Stimulated activated CD4-positive, alpha-beta T cell treated with anti-CD3 and anti-CD28 coated beads, Interleukin-15, amount 100 ng/mL, for 1 hour (primary cell): Measurements from ENCODE around the gene PCK1.

Source experiments
- DNase-seq, 2 donors: peaks; one replicate each; pipeline ENCODE4 v3.0.0-alpha.2; 2020; ENCODE audit warnings: low read depth in 1 of 2, low spot score in 1 of 2

The PCK1 gene

DNA sequence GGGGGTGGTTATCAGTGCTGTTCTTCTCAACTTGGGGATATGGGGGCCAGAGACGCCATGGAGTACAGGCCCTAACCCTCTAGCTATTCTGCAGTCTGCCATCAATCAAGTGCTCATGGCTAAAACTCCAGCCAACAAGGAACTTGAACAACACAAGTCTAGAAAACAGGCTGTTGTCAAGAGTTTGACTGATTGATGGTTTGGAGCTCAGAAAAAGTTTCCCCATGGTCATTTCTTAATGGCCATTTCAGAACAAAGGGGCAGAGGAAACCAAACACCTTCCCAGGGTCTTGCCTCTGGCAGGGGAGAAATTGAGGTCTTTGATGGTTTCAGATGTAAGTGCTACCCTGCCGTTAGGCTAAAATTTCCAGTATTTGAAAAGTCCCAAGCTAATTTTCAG, 15.1 kb downstream of the PCK1 start:
- DNase-seq = no peak

DNA sequence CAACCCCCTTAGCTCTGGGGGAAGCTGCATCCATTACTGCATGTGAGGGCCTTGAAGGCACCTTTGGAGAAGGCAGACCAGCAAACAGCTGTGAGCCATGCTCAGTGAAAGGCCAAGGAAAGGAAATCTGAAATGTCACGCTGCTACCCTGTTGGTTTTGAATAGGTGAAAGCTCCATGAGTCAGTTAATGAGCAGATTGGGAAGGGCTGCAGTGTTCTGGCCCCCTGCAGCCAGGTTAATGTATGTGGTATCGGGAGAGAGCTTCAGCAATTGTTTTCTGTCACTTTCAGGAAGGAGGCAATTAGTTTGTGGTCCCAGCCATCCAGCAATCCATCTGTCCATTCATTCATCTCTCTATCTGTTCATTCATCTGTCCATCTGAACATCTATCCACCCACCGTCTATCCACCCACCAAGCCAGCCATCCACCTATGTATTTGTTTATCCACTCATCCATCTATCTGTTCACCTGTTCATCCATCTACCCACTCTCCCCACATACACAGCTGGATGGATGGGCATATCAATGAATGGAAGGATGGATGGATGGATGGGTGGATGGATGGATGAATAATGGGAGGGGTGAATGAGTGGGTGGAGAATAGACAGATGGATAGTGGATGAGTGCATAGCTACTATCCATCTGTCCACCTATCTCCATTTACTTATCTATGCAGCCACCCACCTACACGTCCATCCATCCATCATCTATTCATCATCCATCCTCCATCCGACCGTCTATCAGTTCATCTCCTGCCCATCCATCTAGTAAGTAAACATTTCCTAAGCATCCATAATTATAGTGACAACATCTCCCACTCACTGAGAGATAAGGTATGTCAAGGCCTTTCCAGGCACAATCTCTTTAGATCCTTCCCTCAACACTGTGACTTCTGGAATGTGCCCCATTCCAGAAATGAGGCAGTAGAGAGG, 16.0 kb downstream of the PCK1 start:
- DNase-seq = no peak

DNA sequence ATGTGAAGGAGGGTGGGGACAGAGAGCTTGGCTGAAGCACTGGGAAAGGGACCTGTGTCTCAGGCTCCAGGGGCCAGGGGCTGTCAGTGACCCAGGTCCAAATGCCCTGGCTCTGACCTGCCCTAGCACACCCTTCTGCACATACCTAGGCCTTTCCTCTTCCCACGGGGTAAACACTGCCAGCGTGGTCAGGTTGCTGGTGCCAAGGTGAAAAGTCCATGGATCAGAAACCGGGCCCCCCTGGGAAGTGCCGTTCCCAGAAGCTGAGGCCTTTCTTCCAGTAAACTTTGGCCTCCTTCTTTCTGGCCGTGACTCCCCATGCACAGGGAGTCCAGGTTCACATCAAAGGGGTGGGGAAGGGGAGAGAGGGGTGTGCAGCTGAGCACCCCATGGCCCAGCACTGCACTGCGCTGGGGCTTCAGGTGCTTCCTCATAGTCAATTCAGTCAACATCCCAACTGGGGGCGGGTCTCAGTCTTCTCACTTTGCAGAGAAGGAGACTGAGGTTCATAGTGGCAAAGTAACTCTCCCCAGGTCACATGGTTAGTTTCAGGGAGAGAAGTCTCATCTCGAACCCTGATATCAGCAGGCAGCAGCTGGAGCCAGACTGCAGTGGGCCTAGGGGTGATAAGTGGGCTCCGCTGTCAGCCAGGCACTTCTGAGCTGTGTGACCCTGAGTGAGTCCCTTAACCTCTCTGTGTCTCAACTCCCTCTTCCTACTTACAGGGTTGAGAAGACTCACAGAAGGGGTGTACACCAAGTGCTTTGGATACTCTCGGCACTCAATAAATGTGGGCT, 17.0 kb downstream of the PCK1 start:
- DNase-seq = no peak

DNA sequence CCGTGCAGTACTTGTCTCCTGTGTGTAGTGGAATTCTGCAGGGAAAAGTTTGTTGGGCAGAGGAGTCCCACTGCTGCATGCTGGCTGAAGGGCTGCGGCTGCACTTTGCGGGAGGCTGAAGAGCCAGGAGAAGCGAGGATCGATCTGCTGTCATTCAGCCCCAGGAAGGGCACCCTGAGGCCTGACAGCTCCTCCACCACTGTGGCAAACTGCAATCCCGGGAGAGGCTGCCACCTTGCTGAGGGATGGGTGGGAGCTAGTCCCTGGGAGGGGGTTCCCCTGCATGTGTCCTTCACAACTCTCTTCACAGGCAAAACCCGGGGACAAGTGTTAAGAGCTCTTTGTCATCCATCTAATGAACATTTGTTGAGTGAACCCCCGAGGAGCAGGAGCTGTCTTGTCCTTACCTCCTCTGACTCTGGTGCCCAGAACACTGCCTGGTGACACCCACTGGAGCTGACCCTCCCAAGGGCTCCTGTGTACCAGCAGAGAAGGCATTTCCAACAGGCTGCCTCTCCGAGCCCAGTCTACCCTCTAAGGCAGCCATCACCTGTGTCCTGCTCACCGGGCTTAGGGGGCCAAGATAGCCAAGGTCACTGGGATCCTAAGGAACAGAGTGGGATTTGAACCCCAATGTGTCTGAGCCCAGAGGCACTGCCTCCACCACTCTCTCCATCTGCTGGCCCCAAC, 17.7 kb downstream of the PCK1 start:
- no peak for DNase-seq

DNA sequence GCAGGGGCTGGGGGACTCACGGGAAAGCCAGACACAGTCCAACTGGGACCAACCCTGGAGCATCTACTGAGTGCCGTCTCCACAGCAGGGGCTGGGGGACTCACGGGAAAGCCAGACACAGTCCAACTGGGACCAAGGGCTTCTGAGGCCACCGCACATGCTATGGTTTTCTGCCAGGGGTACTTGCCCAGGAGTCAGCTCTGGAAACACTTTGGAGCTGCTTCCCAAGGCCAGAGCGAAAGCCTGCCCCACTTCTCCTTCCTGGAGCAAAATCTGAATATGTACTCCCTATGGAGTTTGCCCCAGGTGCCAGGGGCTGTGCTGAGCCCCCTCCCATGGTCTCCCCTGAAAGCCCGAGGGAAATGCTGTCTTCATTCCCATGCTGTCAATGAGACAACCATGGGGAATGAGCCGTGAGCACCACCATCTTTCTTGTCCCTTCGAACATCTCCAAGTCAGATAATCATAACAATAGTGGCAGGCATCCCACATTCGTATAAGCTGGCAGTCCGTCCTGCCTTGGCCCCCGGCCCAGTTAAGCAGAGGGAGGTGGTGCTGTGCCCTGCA, 18.5 kb downstream of the PCK1 start:
- no peak for DNase-seq

DNA sequence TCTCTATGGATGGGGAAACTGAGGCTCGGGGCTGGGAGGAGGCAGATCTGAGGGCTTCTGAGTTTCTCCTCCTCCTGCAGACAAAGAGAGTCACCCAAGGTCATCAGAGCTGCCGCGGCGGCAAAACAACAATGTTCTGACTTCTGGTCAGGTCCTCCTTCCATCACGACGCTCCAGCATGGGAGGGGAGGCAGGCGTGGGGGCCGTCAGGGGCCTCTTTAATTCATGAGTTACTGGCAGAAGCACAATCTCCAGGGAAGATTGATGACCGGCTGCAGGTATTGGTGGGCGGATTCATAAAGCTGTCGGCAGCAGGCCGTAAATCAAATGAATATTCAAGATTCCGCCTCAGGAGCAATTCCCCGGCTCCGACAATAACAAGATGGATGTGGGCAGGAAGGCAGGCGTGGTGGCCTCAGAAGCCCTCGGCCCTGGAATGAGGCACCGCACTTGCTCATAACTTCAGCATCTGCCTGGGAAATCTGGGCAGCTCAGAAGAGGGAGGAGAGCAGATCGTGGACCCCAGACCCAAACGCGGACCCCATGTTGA, 19.1 kb downstream of the PCK1 start:
- DNase-seq = no peak

DNA sequence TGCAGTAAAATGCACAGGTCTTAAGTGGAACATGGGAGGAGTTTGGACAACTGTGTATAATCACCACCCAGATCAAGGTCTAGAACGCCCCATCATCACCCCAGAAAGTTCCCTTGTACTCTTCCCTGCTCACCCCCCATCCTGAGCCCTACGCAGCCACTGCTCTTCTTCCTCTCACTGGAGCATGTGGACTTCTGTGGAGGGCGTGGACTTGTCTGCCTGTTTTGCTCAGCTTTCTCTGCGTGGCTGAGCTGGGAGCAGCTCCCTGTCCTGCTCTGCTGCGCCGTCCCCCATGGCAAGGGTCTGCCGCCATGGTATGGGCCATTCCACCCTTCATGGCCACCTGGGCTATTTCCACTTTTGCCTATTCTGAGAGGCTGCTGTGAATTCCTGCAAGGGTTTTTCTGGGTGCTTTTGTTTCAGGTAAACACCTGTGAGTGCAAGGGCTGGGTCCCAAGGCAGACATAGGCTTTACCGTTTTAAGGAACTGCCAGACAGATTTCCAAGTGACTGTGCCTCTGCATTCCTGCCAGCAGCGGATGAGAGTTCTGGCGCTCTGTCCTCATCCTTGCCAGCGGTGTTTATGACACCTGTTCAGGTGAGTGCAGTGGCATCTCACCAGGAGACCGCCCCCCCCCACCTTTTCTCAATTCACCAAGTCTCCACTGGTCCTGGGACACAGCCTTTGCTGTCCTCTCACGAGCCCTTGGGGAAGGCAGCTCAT, 19.7 kb downstream of the PCK1 start:
- DNase-seq = no peak

DNA sequence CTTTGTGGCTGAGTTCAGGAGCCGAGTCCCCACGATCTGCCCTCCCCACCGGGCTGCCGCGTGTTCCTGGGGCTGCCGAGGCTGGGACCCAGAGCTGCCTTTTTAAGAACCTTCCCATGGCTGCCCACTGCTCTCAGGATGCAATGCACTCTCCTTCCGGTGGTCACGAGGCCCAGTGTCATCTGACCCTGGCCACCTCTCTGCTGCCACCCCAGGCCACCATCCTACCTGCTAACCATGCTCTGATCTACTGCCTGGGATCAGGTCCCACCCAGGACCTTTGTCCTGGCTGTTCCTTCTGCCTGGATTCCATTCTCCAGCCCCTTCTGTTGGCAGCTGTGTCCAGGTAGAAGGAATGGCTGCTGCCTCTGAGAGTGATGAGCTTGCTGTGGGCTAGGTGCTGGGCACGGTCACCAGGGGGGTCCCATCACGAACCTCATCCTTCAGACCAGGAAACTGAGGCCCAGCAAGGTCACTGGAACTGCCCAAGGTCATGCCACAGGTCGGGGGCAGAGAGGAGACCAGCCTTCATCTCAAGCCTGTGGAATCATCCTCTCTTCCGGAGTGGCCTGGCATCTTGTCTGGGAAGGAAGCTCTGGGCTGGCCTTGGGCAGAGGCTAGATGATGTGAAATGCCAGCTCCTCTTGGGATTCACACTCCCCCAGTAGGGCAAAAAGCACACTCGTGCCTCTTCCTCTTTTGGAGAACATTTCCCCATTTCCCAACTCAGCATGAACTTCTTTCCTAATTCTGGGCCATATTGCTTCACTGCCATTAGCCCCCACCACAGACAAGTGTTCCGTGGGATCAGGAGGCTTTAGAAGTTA, 20.5 kb downstream of the PCK1 start:
- DNase-seq = no peak

DNA sequence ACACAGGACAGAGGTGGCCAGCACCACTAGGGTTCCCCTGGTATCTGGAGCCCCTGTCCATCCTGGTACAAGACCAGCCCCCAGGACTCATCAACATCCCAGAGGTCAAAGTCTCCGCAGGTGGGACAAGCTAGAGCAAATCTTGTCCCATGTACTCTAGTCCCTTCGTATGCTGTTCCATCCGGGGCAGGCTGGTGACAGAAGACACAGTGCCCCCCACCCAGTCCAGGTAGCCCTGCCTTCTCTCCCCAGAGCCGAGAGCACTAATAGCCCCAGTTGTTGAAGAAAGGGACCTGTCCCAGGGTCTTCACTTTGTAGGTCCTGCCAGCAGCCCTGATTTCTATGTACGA, 21.1 kb downstream of the PCK1 start:
- no peak for DNase-seq

DNA sequence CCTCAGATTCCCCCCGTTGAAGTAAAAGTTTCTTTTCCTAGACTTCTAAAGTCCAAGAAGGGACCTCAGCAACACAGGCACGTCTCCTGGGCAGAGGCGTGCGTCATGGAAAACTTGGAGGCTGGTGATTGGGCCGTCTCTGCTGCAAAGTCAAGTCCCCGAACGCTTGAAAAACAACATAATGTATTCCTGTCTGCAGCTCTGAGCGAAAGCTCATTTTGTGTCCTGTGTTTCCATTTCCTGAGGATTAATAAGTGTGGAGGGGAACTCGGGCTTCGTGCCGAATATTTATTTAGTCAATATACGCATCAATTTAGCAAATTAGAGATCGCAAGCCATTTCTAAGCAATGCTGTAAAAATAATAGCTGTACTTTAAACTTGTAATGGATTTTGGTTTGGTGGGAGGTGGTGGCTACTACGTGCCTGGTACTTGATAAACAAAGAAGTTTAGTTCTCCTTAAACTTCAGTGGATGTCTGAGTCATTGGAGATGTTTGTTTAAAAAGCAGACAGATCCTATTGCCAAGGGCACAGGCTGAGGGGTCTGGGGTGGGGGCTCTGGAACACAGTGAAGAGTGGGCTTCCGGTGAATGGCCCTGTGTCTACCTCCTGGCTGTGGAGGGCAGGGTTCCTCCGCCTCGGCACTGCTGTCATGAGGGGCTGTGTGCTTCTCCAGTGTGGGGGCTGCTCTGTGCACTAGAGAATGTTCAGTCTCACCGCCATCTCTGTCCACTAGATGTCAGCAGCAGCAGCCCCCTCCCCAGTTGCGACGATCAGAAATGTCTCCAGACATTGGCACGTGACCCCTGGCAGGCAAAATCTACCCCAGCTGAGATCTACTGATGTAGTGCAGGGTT, 21.8 kb downstream of the PCK1 start:
- no peak for DNase-seq

DNA sequence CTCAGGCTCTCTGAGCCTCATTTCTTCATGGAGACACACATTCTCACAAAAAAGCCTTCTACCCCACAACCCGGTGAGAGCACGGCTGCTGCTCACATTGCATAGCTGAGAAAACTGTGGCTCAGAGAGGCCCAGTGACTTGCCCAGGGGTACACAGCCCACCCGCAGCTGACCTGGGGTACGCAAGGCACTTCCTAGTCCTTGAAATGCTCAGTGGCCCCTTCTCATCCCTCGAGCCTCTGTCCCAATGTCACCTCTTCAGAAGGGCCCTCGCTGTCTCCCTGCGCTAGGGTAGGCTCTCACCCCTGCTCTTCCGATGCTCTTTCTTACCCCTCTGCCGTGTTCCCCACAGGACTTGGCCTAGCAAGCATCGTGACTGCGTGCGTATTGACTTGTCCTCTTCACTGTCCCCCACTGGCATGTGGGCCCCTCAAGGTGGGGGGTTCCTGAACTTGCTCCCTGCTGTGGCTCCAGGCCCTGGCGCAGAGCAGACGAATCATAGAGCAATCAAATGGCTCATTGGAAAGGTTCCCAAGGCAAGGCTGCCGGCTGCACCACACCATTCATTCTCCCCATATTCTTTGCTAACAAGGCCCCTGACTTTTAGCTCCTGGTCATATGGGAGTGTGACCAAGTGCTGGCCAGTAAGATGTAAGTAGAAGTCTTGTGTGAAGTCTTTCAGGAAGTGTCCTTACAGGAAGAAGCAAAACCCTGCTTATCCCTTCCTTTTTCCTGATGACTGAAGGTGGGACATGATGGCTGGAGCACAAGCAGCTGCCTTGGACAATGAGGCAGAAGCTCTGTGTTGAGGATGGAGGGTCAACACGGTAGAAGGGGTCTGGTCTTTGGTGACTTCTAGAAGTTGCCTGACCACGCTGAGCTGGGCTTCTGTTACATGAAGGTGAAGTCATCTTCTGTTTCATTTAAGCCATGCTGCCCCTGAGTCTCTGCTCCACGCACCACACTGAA, 22.7 kb downstream of the PCK1 start:
- DNase-seq = no peak

DNA sequence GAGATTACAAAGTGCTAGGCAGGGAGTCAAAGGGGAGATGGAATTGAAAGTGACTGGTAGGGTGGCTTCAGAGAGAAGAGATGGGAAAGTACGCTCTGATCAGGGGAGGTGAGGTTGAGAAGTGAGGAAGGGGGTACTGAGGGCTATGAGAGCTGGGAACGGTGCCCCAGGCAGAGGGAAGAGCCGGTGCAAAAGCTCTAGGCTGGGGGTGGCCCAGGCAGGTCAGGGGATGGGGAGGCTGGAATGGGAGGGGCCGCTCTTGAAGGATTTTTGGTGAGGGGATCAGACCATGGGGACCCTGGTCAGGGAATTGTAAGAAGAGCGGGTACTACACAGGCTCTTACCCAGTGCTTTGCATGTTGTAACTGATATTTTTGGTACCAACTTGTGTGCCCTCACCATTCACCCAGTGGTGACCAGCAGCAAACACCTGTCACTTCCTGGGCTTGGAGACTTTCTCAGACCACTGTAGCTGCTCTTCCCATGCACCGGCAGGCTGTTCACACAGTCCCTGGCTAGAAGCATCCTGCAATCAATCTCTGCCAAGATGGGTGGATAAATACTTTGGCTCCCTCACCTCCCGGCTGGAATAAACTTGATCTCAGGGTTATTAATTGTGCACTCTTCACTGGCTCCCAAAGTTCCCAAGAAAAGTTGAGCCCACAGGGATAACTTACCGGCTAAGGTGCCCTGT, 24.0 kb downstream of the PCK1 start:
- DNase-seq = no peak

DNA sequence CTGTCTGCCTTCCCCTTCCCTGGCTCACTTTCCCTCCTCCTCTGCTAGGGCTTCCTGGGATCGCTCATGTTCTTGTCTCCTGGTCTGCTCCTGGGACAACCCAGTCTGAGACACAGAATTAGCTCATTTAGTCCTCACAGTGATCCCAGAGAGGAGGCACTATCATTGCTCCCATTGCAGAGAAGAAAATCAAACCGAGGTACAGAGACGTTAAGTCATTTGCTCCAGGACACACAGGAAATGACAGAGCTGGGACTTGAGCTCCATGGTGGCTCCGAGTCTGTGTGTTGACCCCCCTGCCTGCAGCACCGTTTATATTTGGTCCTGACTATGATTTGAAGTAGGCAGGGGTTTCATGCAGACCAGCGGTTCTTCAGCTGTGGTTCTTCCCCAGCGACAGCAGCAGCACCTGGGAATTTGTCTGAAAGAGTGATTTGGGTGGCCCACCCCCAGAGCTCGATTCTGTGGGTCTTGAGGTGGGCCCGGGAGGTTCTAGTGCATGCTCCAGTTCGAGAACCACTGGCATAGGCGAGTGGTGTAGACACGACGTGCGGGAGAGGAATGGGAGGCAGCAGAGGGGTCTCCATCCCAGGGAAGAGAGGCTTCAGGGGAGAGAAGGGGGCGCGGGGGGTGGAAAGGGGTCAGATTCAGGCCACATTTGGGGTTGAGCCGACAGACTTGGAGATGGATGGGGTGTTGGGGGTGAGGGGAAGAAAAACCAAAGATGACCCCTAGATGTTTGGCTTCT, 24.7 kb downstream of the PCK1 start:
- DNase-seq = no peak

DNA sequence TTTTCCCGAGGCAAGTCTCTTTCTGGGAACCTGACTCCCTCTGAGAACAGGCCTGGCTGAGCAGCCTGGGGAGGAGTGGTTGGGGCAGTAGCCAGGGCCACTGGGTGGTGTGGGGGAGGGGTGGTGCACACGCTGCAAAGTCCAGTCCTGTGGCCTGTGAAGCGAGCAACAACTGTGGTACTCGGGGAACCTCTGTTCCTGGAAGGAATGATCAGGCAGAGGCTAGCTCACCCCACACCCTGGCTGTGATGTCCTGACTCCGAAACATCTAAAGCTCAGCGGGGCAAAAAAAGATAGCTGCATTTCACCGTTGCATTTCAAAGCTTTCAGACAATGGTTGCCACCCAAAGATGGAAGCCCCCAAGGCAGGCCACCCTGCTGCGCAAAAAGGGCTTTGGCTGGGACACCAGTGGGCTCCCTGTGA, 25.5 kb downstream of the PCK1 start:
- no peak for DNase-seq

DNA sequence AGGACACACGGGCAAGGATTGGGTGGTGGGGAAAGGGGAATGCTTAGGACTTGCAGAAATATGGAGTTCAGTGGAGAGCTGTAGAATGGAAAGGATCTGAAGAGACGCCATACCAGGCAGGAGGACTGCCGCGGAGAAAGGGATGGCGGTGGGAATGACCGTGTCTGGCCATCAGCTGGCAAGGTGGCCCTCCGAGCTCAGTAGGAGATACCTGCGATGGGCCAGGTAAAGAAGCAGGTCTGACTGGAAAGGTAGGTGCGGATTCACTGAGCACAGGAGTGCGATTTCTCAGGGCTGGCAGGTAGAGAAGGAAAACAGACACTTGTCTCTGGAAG, 26.0 kb downstream of the PCK1 start:
- DNase-seq = no peak

DNA sequence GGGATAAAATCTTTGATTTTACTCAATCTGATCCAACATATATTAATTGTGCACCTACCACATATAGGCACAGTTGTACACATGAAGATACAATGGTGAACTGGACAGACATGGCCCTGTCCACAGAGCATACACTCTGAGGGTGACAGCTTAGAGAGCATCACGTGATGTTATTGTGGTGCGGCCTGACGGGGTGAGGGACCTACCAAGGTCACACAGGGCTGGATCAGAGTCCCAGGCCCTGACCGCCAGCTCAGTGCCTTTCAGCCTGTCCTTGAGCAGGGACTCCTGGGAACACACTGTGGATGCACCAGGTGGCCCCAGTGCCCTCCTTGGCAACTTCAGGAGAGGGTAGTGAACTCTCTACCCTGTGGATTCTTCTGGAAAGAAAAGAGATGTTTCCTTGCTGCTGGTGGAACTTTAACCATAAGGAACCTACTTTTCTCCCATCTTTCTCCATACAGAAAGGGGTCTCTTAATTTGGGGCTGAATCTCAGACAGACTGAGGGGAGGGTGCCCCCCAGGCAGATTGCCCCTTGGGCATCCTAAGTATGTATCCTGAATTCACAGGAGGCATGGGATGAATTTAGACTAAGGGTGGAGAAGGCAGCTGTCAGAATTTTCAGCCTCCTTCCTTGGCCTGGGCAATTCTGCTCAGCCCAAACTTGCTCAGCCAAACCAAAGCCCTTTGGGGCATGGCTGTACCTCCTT, 26.5 kb downstream of the PCK1 start:
- no peak for DNase-seq
